Head of caudate nucleus (tissue), 42 donors: ENCODE results near the gene PACRGL.
A peak's percentile ranks its signal among the peaks of the same experiment; 100 is the strongest.
"Not testable (repeated sequence)": the region's sequence is repeated elsewhere in the genome, so short reads cannot be mapped to it uniquely, and the experiment has no call there.

ENCODE experiments used
- DNase-seq, 42 donors: peaks; one replicate each; pipeline versions ENCODE4 v3.0.0 to v3.0.0-alpha.2; 2020 to 2021; ENCODE audit warnings: mixed read lengths in 7 of 42
- intact Hi-C: fragments of 100-400 bp; cut with DNase I; formaldehyde crosslinking; loops from one replicate; pipeline ENCODE4 v1.15.0; 2022

The PACRGL gene

GRCh38 chr4:20698820-20699219, 1.4 kb upstream of the PACRGL start:
- no peak for DNase-seq
- intact Hi-C loops = loop anchor here (10.0 kb wide), 1 partner anchor 394 kb away; no protein-coding TSS in a partner anchor

GRCh38 chr4:20711335-20711734, 11.1 kb downstream of the PACRGL start:
- no peak for DNase-seq
- intact Hi-C loops = no loop called here

DNA sequence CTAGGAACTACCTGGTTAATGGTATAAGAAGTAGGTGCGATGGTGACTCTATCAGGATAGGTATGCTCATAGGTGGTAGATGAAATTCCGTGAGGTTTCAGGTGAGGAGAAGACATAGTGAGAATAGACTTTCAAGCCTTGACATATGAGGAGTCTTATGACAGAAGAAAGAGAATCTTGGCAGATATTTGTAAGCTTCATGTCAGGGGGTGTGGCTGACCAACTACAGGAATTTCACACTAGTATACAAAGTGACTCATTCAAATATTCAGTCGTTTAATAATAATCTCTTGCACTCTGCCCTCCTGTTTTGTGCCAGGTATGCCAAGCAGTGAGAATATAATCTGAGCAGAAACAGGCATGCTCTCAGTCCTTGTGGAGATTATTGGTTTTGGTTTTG, 22.8 kb downstream of the PACRGL start:
- DNase-seq = no peak
- intact Hi-C loops = no loop called here

- no peak for DNase-seq
- intact Hi-C loops = no loop called here
Observed at GRCh38 chr4:20723463-20723862, 23.2 kb downstream of the PACRGL start.

- no peak for DNase-seq
- intact Hi-C loops = no loop called here
Observed at GRCh38 chr4:20724915-20725314, 24.7 kb downstream of the PACRGL start.

DNA sequence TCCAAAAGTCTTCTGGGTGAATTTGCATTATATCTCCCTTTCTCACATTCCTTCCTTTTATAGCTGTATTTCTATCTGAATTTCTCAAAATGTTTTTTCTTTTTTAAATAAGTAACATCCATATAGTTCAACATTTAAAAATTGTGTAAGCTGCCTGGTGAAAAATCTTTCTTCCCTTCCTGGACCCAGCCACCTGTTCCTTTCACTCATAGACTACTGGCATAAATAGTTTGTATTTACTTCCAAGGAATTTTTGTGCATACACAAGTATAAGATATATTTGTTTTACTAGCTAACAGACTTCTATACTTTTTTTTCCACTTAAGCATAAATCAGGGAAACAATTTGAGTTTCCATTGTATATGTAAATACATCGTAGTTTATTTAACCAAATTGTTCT, 35.7 kb downstream of the PACRGL start:
- no peak for DNase-seq
- intact Hi-C loops = no loop called here

DNA sequence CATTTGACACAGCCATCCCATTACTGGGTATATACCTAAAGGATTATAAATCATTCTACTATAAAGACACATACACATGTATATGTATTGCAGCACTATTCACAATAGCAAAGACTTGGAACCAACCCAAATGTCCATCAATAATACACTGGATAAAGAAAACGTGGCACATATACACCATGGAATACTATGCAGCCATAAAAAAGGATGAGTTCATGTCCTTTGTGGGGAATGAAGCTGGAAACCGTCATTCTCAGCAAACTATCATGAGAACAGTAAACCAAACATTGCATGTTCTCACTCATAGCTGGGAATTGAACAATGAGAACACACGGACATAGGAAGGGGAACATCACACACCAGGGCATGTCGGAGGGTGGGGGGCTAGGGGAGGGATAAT, 45.7 kb downstream of the PACRGL start:
- DNase-seq, intact Hi-C loops: not testable (repeated sequence)

GRCh38 chr4:20752641-20753040, 52.4 kb downstream of the PACRGL start:
- no peak for DNase-seq
- intact Hi-C loops = no loop called here

DNA sequence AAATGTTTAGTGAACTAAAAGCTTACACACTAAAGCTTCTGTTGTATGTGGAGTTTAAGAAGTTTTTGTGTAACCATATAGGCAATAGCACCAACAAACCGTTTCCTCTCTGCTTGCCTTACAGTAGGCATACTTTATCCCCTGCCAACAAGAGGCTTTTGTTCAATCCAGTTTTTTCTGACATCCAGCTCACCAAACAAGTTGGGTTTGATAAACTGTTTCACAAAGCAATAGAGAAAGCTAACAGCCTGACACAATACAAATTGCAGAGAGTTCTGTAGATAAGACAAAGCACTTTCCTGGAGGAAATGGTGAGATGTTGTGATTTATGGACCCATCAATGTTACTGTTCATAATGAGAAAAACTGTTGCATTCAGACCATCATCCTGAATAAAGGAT, 53.8 kb downstream of the PACRGL start:
- intact Hi-C loops = no loop called here
- no peak for DNase-seq

- intact Hi-C loops = no loop called here
- no peak for DNase-seq
Observed at GRCh38 chr4:20760053-20760452, 59.8 kb downstream of the PACRGL start.

DNA sequence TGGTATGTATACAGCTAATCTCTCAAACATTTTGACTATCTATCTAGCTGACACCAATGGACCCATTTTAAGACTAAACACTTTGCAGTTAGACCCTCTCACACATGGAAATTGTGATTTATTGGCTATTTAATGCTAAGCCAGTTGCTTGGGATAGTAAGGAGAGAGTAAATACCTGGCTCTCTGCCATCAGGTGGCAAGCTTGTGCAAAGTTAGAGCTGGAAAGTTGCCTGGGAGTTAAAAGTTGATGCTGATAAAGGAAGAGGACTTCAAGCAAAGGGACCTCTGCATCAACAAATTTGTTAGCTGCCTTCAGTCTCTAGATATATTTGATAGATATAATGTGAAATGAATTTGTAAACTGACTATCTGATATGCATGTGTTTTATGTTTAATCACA, 61.1 kb downstream of the PACRGL start:
- DNase-seq = no peak
- intact Hi-C loops = no loop called here

DNA sequence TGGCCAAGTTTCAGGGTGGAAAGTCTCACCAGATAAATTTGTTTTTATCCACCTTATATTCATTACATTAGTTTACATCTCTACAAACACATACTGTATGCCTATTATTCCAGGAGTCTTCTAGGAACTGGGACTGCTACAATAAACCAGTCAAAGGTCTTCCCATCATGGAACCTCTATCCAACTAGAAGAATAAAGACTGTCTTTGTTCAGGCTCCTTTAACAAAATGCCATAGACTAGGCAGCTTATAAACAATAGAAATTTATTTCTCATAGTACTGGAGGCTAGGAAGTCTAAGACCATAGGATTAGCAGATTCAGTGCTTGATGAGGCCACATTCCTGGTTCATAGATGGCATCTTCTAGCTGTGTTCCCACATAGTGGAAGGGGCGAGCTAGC, 61.6 kb downstream of the PACRGL start:
- intact Hi-C loops = no loop called here
- no peak for DNase-seq

- intact Hi-C loops = no loop called here
- DNase-seq = no peak
Observed at GRCh38 chr4:20764366-20764992, 64.2 kb downstream of the PACRGL start.

GRCh38 chr4:20773144-20773997, 73.1 kb downstream of the PACRGL start:
- DNase-seq = peak in 39 of 42 donors; percentile 5 to 82 (median 48)
- intact Hi-C loops = loop anchor here (10.0 kb wide), 1 partner anchor 991 kb away; no protein-coding TSS in a partner anchor

- intact Hi-C loops = loop anchor here (5.0 to 10.0 kb wide), 2 partner anchors 688 to 986 kb away; no protein-coding TSS in a partner anchor
- DNase-seq = no peak
Observed at GRCh38 chr4:20778896-20779295, 78.6 kb downstream of the PACRGL start.

GRCh38 chr4:20783134-20783533, 82.9 kb downstream of the PACRGL start:
- intact Hi-C loops, DNase-seq: not testable (repeated sequence)

GRCh38 chr4:20787940-20788665, 87.8 kb downstream of the PACRGL start:
- no peak for DNase-seq
- intact Hi-C loops = no loop called here
